Fibroblast of mammary gland (primary cell): ENCODE results near the gene IQSEC3.
"Not testable (repeated sequence)": the region's sequence is repeated elsewhere in the genome, so short reads cannot be mapped to it uniquely, and the experiment has no call there.

ENCODE experiments used
- DNase-seq: peaks from one replicate; pipeline ENCODE4 v3.0.0-alpha.2; 2010; ENCODE audit warnings: low read depth
- H3K4me3 ChIP-seq: 2 replicates; pipeline ENCODE4 v1.5.1; 2011; ENCODE audit warnings: low read depth, mild to moderate bottlenecking, low read length, moderate library complexity; ENCODE audit not compliant: control insufficient read depth
- TF ChIP-seq, protein P1 (sequence below): conservative IDR thresholded peaks from 2 replicates; pipeline ENCODE4 v1.5.1; 2011; ENCODE audit warnings: low read depth, low read length, inconsistent platforms; ENCODE audit not compliant: control insufficient read depth, insufficient read depth

Gene IQSEC3

DNA sequence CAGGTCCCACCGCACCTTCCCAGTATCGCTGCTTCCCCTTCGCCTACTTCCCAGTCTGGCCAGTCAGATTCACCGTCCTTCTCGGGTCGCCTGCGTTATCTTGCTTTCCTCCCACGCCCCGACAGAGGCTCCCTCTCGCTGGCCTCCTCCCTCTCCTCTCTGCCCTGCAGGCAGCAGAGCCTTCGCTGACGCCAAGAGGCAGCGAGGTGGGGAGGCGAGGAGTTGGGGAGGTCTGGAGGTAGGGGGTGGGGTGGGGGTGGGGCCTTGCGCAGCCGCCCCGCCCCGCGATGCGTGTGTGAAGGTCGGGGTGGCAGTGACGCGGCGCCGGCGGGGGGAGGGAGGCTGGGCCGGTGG lies at the start of gene IQSEC3:
Gene IQSEC3, plus strand, starts transcription at position 340 of the 354 bp plus-strand sequence. CDS start 116 bp downstream, outside the sequence.
- not testable (repeated sequence) for H3K4me3 ChIP-seq, DNase-seq

DNA sequence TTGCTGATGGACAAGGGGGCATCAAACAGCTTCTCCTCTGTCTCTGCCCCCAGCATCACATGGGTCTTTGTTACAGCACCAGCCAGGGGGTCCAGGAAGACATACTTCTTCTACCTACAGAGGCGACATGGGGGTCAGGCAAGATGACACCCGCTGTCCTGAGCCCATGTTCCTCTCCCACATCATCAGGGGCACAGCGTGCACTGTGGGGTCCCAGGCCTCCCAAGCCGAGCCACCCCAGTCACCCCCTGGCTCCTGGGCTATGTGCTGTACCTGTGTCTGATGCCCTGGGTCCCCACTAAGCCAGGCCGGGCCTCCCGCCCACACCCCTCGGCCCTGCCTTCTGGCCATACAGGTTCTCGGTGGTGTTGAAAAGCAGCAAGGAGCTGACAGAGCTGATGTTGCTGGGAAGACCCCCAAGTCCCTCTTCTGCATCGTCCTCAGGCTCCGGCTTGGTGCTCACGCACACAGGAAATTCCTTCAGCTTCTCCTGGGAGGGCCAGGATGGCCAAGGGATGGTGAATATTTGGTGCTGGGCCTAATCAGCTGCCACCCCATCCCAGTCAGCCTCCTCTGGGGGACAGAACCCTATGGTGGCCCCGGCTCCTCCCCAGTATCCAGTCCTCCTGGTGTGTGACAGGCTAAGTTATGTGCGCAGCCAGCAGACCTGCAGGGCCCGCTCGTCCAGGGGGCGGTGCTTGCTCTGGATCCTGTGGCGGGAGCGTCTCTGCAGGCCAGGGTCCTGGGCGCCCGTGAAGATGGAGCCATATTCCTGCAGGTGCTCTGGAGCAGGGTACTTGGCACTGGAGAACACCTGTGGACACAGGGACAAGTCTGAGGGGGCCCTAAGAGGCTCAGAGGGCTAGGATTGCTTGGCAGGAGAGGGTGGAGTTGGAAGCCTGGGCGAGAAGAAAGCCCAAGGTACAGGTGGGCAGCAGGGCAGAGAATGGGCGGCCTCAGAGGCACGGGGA lies 48.9 kb upstream of the IQSEC3 start:
- DNase-seq, H3K4me3 ChIP-seq: not testable (repeated sequence)

DNA sequence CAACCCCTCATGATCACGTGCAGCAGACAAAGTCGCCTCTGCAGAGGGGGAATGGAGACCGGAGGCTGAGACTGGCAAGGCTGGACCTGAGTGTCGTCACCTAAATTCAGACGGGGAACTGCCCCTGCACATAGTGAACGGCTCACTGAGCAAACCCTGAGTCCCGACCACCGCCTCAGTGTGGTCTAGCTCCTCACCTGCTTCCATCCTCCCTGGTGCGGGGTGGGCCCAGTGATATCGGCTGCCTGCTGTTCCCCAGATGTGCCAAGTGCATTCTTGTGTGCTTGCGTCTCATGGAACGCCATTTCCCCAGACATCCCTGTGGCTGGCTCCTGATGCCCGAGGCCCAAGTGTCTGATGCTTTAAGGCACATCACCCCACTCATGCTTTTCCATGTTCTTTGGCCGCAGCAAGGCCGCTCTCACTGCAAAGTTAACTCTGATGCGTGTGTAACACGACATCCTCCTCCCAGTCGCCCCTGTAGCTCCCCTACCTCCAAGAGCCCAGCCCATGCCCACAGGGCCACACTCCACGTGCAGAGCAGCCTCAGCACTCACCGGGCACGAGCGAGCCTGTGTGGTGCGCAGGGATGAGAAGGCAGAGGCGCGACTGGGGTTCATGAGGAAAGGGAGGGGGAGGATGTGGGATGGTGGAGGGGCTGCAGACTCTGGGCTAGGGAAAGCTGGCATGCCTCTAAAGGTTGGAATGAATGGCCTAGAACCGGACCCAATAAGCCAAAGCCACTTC lies 47.6 kb upstream of the IQSEC3 start:
- H3K4me3 ChIP-seq, DNase-seq: not testable (repeated sequence)

DNA sequence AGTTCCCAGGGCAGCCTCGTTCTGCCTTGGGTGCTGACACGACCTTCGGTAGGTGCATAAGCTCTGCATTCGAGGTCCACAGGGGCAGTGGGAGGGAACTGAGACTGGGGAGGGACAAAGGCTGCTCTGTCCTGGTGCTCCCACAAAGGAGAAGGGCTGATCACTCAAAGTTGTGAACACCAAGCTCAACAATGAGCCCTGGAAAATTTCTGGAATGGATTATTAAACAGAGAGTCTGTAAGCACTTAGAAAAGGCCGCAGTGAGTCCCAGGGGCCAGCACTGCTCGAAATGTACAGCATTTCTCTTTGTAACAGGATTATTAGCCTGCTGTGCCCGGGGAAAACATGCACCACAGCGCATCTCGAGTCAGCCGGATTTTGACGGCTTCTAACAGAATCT lies 46.7 kb upstream of the IQSEC3 start:
- DNase-seq, H3K4me3 ChIP-seq: not testable (repeated sequence)

DNA sequence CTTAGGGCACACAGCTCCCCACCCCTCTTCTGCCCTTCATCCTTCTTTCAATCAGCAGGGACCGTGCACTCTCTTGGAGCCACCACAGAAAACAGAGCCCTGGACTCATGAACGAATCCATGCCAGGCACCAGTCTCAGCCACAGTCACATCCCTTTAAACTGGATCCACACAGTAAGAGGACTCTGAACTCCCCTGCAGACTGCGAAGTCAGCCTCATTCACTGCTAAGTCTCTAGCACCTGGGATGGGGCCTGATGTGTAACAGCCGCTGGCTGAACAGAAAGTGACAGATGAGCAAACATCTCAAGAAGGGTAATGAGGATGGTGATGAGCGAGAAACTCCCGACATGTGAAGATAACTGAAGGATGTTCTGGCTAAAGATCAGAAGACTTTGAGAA lies 45.8 kb upstream of the IQSEC3 start:
- no peak overlapping the region for H3K4me3 ChIP-seq
- DNase-seq: no peak
- TF ChIP-seq, protein P1, sequence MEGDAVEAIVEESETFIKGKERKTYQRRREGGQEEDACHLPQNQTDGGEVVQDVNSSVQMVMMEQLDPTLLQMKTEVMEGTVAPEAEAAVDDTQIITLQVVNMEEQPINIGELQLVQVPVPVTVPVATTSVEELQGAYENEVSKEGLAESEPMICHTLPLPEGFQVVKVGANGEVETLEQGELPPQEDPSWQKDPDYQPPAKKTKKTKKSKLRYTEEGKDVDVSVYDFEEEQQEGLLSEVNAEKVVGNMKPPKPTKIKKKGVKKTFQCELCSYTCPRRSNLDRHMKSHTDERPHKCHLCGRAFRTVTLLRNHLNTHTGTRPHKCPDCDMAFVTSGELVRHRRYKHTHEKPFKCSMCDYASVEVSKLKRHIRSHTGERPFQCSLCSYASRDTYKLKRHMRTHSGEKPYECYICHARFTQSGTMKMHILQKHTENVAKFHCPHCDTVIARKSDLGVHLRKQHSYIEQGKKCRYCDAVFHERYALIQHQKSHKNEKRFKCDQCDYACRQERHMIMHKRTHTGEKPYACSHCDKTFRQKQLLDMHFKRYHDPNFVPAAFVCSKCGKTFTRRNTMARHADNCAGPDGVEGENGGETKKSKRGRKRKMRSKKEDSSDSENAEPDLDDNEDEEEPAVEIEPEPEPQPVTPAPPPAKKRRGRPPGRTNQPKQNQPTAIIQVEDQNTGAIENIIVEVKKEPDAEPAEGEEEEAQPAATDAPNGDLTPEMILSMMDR: no peak

DNA sequence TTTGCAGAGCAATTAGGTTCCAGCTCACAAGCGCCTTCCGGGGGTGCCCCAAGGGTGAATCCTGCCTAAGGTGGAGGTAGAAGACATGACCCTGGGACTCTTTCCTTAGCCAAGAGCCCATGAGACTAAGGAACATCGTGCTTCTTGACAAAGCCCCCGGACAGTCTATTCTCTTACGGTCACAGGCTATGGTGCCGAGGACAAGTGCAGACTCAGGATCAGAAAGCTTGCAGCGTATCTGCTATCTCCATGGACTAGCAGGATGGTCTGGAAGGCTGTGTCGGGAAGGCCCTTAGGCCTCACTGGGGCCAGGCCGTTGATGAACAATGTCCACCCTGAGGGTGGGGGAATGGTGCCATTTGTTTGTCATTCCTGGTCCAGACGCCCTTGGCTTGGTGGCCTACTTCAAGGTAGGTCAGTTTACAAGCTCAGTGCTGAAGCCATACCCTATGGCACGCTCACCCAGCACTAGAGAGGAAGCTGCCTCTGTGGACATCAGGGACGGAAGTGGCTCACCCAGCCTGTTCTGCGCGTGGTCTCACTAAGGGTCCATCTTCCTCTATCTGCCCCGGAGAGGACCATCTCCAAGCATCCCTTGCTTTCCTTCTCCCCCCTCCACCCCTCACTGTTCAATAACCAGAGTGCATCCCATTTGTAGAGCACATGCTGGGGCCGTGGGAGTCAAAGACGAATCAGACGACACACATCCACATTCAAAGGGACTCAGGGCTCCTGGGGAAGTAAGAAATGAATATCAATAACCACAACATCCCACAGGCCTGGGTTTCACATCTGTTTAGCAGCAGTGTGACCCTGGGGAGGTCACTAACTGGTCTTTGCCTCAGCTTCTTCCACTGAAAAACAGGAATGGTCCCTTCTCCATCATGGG lies 45.0 kb upstream of the IQSEC3 start:
- DNase-seq: no peak
- TF ChIP-seq, protein P1: no peak
- H3K4me3 ChIP-seq: no peak overlapping the region

DNA sequence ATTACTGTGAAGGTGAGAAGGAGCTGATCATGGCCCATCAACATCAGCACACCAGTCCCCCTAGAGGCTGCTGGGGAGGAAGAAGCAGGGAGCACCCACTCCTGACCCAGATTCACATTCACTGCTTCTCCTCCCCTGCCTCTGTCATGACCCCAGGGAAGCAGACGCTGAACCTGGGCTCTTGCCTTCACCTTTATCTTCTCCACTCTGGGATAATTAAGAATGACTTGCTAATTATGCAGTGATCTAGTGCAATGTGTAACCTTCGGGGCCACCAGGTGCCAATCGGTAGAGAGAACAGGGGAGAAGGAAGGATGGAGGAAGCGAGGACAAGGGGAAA lies 44.4 kb upstream of the IQSEC3 start:
- TF ChIP-seq, protein P1: no peak
- no peak for DNase-seq
- no peak overlapping the region for H3K4me3 ChIP-seq

DNA sequence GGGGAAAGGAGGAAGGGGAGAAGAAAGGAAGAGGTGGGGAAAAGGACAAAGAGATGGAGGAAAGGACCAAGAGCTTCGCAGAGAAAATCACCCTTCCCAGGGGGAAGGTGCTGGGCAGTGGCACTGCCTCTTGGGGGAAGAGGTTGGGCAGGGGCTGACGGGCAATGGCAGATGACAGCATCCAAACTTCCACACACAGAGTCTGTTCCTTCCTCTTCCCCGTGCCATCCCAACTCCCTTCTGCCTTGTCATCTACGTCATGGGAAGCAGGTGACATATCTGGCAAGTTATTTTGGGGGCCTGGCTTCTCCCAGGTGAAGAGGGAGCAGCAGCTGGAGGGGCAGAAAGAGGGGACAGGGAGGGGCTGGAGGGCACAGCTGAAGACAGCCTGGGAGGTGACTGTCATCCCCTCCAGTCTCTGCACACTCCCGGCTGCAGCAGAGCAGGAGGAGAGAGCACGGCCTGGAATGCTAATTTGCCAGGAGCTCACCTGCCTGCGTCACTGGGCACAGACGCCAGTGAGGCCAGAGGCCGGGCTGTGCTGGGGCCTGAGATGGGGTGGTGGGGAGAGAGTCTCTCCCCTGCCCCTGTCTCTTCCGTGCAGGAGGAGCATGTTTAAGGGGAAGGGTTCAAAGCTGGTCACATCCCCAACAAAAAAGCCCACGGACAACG lies 43.9 kb upstream of the IQSEC3 start:
- DNase-seq: no peak
- TF ChIP-seq, protein P1: no peak
- H3K4me3 ChIP-seq: no peak overlapping the region

DNA sequence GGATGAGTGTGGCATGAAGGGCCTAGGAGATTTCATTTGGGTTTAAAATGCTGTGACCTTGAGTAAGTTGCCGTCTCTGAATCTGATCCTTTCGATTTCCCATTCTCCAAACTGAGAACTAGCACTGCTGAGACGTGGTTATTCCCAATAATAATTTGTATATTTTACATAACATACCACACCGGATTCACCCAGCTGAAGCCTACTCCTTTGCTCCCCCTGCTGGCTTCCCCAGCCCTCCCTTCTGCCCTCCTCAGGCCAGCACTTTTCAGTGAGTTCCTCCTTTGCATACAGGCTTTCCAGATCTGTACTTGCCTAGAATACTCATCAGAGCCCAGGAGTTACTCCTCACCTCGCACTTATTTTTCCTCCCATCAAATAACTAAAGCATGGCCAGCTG lies 38.7 kb upstream of the IQSEC3 start:
- not testable (repeated sequence) for H3K4me3 ChIP-seq, DNase-seq

DNA sequence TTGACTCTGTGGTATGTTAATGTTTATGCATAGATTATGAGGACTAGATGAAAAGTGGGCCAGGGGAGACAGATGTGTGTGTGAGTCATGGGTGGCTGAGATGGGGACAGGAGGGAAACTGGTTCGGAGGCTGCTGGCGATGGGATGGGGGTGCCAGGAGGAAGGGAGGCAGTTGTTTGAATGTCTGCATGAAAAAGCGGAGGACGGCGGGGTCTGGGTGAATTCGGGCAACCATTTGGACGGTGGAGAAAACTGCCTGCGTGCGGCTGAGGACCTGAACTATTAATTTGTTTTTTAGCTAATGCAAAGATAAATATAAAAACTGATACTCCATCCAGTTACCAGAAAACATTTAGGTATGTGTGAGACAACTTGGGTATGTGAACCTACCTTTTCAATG lies 27.8 kb upstream of the IQSEC3 start:
- DNase-seq, H3K4me3 ChIP-seq: not testable (repeated sequence)

DNA sequence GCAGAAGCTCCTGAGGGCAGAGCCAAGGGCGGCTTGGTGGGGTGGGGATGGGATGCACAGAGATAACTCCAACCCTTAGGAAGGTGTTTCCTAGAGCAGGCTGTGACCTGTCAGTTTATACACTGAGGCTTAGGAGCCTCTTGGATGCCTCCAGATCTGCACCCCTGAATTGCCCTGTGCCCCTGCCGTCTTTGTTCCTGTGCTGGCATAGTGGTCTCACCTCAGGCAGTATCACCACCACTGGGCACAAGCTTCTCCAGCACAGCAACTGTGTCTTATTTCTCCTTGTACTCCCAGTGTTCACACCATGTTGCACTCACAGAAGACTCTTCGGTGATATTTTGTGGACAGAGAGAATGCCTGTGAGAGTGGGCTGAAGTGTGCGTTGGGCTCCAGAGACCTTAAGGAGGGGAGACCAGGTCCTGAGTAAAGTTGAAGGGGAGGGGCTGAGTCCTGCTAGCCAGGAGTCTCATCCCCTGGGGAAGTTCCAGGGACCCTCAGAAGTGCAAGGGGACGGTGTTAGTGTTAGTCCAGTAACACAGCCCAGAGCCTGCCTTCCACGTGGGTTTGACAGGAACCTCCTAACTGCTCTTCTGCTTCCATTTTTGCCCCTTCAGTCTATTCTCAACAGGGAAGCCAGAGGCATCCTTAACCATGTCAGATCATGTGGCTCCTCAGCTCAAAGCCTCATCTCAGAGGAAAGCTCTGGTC lies 26.9 kb upstream of the IQSEC3 start:
- not testable (repeated sequence) for DNase-seq

More for the DNA sequence above, 26.9 kb upstream of the IQSEC3 start:
- H3K4me3 ChIP-seq: not testable (repeated sequence)
